Stimulated activated CD4-positive, alpha-beta T cell treated with anti-CD3 and anti-CD28 coated beads, Interleukin-2, amount 100 ng/mL, for 24 hours (primary cell): ENCODE results near the gene FER1L5.

Source experiments
- DNase-seq, 2 donors: peaks; one replicate each; pipeline ENCODE4 v3.0.0-alpha.2; 2020

The FER1L5 gene

DNA sequence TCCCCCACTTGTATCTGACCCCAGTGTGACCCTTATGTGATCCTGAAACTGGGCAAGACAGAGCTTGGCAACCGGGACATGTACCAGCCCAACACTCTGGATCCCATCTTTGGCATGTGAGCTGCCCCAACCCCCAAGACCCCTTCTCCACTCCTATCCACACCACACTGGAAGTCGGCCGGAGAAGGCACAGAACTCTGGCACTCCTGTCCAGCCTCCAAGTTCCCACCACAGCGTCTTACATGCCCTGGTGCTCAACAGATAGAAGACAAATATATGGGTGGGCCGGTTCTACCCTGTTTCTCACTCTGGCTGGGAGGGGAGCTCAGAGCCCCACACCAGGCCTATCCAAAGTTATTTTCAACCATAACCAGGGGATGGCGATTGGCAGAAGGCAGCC is 56.5 kb downstream of the FER1L5 start:
- DNase-seq: no peak

DNA sequence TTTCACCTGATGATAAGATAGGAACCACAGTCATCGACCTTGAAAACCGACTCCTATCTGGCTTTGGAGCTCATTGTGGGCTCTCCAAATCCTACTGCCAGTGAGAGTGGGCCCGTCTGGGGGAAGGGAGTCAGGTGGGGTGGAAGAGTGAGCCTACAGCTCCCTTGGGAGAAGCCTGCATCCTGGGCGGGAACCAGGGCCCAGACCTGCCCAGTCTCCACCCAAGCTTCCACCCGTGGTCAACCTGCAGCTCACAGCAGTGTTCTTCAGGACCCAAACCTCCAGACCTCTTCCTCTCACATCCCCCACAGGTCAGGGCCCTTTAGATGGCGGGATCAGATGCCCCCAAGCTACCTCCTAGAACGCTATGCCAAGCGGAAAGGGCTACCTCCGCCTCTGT is 57.1 kb downstream of the FER1L5 start:
- no peak for DNase-seq

DNA sequence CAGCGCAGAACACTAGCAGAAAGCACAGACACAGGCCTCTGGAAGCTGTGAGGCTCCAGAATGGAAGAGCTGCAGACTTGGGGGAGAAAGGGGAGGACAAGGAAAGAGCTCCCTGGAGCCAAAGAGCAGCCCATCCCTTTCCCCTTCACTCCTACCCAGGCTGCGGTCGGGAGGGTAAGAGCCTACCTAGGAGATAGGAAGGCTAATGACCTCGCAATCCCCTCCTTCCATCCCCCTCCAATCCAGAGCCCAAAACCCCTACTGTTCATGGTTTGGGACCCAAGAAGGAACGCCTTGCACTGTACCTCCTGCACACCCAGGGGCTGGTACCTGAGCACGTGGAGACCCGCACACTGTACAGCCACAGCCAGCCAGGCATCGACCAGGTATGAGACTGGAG is 57.5 kb downstream of the FER1L5 start:
- no peak for DNase-seq

DNA sequence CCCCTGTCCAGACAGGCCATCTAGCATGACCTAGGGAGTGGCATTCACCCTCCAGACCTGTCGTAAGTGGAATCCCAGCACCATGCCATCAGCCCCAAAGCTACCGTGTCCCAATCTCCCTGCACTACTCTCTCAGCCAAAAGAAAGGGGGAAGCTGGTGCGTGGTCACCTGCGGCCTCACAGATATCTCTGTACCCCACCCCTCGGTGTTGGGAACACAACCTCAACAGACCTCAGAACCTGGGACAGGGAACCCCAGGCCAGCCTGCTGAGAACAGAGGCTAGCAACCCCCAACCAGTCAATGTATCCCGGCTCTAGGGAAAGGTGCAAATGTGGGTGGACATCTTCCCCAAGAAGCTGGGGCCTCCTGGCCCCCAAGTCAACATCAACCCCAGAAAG is 59.1 kb downstream of the FER1L5 start:
- DNase-seq: no peak

DNA sequence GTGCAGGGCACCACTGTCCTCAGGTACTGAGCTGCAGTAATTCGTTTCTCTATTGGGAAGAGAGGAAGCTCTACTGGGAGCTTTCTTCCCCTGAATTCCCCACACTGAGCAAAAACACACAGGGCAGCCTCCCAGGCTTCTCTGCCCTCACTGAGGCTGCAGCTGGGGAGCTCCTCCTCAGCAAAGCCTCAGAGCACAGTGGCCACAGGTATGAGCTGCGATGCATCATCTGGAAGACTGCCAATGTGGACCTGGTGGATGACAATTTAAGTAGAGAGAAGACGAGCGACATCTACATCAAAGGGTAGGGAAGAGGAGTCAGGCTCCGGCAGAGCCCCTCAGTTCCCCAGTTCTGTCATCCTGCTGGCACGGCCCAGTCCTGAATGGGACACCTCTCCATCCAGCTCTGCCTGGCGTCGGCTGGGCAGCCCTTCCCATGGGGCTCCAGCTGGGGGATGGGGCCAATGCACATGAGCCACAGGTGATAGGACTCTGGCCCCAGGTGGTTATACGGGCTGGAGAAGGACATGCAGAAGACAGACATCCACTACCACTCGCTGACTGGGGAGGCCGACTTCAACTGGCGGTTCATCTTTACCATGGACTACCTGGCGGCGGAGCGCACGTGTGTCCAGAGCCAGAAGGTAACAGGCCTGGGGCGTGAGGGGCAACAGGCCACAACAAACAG is 59.7 kb downstream of the FER1L5 start:
- no peak for DNase-seq

DNA sequence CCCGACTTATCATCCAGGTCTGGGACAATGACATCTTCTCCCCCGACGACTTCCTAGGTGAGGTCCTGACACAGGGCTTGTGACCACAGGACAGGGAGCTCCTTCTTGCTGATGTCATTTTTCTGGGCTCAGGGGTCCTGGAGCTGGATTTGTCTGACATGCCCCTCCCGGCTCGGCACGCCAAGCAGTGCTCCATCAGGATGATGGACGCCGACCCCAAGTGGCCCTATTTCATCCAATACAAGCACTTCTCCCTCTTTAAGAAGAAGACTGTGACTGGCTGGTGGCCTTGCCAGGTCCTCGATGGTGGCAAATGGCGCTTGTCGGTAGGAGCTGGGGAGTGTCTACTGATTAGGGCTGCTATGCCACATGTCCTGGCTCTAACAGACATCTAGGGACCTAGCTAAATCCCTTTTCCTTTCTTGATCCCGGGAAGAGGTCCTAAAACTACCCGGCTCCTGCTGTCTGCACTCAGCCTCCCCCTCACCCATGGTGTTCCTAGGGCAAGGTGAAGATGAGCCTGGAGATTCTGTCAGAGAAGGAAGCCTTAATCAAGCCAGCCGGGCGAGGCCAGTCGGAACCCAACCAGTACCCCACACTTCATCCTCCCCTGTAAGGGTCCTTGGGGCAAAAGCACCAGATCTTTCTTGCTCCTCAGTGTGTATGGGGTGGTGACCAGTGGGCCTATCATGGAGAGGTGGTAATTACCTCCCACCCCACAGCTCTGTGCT is 60.6 kb downstream of the FER1L5 start:
- no peak for DNase-seq

DNA sequence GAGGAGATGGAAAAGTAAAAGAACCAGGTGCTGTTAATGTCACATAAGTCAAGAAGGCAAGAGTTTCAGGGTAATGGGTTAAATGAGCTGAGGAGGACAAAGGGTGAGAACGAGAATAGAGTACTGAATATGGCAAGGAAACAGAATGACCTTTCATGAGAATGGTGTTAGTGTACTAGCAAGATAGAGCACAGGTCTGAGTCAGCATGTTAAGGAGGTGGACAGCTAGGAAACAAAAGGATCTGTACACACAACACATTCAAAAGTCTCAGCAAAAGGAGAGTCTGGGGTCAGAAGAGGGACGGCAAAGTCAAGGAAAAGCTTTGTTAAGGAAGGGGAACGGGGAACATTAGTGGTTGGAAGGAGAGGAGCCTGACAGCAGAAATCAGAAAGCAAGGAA is 68.4 kb downstream of the FER1L5 start:
- no peak for DNase-seq

DNA sequence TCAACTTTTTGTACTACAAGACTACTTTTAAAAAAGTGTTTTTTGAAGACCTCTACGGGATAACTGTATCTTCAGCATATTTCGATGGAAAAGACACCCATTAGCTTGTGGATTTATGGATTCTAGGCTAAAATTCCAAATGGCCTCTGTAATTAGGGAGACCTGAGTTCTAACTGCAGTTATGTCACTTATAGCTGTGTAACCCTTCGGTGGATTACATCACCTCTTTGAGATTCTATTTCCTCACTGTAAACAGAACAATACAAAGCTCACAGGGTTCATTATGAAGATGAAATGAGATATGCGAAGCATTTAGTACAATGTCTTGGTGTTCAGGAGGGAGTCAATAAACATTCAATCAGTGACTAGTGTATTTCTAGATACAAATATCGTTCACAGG is 73.1 kb downstream of the FER1L5 start:
- no peak for DNase-seq

DNA sequence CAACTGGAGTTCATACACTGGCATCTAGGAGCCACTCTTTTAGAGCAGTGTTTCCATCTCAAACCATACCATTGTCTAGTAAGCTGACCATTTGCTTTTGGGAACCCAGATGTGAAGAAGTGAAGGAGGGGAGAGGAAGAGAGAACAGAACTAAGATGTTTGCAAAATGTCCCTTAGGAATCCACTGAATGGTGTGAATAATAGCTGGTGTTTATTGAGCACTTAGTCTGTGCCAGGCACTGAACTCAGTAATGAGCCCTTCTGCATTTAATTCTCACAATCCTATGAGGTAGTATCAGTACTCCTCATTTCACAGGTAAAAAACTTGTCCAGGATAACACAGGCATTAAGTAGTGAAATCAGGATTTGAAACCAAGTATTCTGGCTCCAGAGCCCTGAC is 73.8 kb downstream of the FER1L5 start:
- DNase-seq: no peak

DNA sequence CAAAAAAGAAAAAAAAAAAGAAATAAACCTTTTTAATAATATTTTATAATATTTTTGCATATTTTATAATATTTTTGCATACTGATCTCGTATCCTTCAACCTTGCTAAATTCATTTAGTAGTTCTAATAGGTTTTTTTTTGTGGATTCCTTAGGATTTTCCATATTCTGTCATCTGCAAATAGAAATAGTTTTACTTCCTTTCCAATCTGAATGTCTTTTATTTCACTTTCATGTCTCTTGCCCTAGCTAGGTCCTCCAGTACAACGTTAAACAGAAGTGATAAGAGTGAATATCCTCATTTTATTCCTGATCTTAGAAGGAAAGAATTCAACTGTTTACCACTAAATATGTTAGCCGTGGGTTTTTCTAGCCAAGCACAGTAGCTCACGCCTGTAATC is 83.6 kb downstream of the FER1L5 start:
- no peak for DNase-seq

DNA sequence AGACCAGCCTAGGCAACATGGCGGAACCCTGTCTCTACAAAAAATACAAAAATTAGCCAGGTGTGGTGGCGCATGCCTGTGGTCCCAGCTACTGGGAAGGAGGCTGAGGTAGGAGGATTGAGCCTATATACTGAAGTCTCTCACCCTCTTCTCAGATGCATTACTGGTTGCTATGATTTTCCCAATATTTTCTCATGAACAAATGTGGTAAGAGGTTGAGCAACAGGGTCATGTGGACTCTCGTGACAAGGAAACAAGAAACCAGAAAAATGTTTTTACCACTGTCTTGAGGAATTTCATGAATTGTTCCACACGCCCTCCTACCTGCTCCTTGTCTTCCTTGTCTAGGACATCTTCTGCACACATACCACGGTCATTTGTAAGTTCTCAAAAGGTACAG is 84.9 kb downstream of the FER1L5 start:
- no peak for DNase-seq

DNA sequence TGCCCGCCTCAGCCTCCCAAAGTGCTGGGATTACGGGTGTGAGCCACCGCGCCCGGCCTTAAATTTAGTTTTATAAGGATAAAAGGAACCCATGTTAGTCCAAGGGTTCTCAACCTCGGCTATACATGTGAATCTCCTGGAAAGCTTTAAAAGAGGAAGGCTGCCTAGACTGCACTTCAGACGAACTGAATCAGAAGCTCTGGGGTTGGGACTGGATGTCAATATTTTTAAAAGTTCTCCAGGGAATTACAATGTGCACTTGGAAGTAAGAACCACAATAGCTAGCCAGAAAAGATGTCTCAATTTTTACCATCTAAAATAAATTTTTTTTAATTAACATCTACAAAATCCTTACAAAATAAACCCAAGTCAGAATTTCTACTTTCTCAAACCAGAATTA is 87.2 kb downstream of the FER1L5 start:
- DNase-seq: no peak

DNA sequence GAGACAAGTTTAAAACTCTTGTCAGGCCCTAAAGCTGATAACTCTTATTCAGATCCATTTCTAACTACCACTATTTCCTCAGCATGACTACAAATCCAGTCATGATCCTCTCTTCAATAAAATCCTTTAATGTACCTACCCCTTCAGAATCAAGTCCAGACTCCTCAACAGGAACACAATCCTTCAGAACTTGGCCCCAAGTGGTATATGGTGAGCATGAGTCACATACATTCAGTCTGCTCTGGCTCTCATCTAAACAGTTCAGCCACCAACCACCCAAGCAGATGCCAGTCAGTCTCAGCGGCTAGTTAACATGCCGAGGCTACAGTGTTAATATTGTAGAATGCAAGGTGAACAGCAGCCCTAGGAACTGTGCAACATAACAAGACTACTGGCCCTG is 87.6 kb downstream of the FER1L5 start:
- no peak for DNase-seq

DNA sequence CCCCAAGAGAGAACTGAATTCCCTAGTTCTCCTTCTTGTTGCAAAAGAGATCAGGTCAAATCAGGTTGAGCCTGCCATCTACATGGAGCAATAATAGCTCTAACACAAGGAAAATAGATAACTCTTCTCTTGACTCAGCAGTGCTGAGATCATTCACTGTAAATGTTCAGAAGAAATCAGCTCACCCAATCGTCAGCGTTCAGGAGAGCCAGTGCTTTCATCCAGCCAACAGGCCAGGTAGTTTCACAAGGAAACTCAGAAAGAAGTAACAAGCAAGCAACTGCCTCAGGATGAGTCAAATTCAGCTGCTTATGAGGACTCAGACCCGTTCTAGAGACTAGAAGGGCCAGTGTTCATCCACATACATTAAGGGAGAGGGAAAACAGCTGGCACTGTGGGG is 91.4 kb downstream of the FER1L5 start:
- DNase-seq: no peak

DNA sequence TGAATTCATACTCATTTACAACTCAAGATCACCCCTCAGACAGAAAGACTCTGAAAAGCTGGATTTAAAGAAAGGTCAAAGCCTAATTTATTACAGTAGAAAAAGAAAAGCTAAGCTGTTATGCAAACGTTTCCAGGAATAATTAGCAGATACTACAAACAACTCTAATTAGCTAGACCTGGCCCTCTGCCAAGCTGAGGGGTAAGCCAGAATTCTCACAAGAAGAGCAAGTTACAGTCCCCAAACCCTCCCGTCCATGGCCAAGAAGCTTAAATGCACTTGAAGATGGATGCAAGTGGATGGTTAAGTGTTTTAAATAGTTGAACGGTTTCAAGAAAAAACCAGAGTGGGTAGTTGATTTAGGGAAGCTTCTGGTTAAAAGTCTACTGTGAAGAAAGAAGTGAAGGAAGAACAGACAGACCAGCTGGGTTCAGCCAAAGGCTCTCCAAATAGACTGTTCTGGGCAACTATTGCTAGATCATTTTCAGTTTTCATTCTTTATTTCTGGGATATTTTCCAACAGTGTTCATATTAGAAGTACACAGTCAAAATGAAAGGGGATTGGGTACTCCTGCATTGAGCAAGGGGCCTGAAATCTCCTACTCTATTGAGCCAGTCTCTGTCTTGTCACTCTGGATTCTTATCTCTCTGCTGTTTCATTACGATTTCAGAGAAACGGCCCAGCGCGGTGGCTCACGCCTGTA is 92.5 kb downstream of the FER1L5 start:
- DNase-seq: no peak

DNA sequence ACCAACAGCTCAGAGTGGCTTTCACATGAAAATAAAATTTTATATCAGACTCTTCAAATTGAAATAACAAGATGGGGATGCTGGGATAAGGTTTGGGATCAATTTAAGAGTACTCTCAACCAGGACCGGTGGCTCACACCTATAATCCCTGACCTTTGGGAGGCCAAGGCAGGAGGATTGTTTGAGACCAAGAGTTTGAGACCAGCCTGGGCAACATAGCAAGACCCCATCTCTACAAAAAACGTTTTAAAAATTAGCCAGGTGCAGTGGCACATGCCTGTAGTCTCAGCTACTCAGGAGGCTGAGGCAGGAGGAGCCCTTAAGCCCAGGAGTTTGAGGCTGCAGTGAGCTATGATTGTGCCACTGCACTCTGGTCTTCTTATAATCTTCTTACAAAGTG is 94.7 kb downstream of the FER1L5 start:
- DNase-seq: no peak

DNA sequence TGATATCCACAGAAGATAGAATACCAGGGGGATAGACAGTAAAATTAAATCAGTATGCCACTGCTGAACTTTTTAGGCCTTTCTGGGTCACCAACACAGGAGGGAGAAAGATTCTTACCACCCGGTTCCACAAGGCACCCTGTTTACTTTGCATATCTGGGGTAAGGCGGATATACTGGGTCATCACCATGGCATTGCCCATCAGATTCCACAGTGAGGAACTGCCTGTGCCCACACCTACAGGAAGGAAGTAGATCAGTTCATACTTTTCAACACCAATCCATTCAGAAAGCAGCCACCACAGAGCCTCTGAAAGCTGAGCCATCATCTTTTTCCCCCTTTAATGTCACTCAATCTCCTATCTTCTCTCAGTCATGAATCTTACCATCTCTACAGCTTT is 95.3 kb downstream of the FER1L5 start:
- no peak for DNase-seq

DNA sequence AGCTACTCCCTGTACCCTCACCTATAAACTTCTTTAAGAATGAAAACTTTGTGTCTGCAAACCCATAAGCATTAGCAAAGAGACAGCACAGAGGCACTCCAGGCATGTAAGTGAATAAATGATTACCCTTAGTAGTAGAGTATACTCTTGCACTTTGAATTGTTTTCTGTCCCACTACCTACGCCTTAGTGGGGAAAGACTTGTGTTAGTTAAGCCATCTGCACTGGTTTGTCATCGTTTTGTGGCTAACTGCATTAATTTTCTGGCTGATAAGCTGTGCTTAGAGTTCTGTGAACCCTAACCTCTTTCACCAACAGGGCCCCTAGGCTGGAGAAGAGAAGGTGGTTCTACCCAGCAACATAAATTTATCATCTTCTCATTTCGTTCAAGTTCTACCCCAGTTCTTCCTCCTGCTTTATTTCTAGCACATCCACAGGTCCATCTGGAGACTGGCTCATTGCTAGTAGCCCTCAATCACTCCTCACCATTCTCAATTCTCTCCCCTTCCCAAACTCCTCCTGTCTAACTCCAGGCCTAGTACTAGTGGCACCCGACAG is 96.6 kb downstream of the FER1L5 start:
- no peak for DNase-seq

DNA sequence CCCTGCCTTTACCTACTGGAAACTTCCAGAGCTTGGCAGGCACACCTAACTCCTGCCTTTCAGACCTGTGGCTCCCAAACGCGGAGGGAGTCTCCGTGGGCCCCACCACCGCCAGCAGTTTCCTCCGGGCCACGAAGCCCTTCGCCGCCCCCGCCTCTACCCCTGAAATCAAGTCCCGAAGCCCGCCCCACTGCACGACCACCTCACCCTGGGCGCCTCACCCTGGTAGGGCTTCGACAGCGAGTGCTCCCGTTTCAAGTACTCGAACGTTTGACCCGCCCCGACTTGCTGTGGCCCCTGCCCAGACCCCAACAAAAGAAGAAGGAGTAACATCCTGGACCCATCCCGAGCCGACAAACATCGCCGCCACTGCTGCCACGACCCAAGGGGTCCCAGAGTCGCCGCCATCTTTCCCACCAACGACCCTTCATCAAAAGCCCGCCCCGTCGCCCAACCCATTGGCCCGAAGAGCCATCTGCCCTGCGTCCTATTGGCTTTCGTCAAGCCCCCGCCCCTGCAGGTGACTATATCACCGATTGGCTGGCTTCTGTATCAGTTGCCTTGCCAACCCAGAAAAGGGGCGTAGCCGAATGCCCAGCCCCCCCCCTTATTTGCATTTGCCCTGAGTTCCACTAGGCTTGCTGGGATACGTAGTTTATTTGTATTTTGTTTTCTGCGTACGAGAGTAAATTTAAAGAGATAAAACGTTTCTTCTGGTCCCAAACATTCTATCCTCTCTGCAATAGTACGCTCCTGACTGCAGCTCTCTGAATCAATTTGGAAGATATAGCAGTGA is 97.3 kb downstream of the FER1L5 start, which contains the start of gene LMAN2L:
Gene LMAN2L, minus strand, starts transcription at position 432 of the 796 bp plus-strand sequence. Its CDS starts 24 bp downstream, at position 408.
- peak; percentile 96 to 97 for DNase-seq

DNA sequence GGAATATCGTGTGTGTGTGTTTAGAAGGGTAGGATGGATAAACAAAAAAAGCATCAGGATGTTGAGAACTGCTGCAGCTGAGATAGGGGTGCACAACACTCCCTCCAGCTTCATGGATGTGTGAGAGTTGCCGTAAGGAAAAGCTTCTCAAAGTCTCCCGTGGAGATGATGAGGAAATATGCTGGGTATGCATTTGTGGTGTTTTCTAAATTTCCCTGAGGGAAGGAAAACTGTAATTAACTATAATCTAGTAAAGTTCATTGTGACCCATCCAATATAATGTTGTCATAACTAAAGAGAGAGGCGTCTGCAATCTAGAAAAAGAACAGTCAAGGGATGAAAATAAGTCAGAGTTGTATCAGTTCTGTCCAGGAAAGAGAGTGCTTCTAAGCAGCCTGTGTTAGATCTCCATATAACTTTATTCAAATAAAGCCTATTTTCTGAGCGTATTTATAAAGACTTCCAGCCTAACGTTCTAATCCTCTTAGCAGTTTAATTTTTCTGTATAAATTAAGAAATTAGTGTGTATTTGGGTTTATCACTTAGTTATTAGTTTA is 104.6 kb downstream of the FER1L5 start:
- no peak for DNase-seq

DNA sequence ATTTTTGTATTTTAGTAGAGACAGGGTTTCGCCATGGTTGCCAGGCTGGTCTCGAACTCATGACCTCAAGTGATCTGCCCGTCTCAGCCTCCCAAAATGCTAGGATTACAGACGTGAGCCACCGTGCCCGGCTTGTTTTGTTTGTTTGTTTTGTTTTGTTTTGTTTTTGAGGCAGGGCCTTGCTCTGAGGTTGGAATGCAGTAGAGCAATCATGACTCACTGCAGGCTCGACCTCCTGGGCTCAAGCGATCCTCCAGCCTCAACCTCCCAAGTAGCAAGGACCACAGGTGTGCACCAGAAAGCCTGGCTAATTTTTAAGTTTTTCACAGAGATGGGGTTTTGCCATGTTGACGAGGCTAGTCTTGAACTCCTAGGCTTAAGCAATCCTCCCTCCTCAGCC is 109.2 kb downstream of the FER1L5 start:
- DNase-seq: no peak

DNA sequence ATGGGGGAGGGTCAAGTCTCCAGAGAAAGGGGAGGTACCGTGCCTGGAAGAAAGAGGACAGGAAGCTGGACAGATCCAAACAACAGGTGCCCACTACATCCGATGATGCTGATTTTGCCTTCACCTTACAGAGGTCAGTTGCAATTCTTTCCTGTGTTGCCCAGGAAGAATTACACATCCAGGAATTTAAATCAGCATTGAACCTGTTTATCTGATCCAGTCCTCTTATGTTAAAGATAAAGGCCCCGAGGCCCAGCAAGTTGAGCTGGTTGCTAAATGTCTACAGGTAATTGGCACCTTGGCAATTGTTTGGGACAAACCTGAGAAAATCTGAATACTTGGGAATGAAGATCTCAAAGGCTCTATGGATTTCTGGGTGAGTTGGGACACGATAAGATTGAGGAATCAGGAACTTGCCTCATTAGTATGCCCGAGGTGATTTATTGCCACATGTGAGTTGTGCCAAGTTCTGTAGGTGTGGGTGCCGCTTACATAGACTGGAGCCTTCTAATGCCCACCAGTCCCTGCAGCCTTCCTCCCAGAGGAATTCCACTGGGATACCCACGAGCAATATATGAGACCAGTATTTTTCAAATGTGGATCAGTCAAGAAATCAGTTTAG is 111.2 kb downstream of the FER1L5 start:
- no peak for DNase-seq
